GM23338 (cell line): ENCODE measurements around the gene SSR4.

Experiments
- CREB1 ChIP-seq: fragments of 250-450 bp; sonication (Bioruptor Pico); IDR thresholded peaks from 2 replicates; pipeline ENCODE4 v1.5.0; 2020; ENCODE audit warnings: low read depth, mild to moderate bottlenecking, moderate library complexity
- CTCF ChIP-seq, 2 experiments: fragments of 200-600 bp in 1 of 2; sonication (generic) in 1 of 2; conservative IDR thresholded peaks; 2 replicates each; pipeline versions ENCODE4 v1.5.1 to v1.6.1; 2016 to 2017; ENCODE audit warnings: antibody characterized with exemption in 2 of 2, low read depth in 2 of 2, mild to moderate bottlenecking in 2 of 2, moderate library complexity in 1 of 2
- EZH2 ChIP-seq: fragments of 200-600 bp; sonication (generic); IDR thresholded peaks from one replicate; pipeline ENCODE4 v1.8.0; 2017; ENCODE audit warnings: antibody characterized with exemption, mild to moderate bottlenecking, low read depth; ENCODE audit not compliant: unreplicated experiment
- EZH2phosphoT487 ChIP-seq: fragments of 200-600 bp; sonication (generic); IDR thresholded peaks from one replicate; pipeline ENCODE4 v1.8.1; 2018; ENCODE audit warnings: antibody characterized with exemption; ENCODE audit not compliant: unreplicated experiment
- POLR2AphosphoS5 ChIP-seq: IDR thresholded peaks from 2 replicates; pipeline ENCODE4 v1.6.1; 2016; ENCODE audit warnings: antibody characterized with exemption, low read depth
- ZNF331 ChIP-seq: fragments of 250-450 bp; sonication (Bioruptor Pico); IDR thresholded peaks from 2 replicates; pipeline ENCODE4 v1.5.0; 2020; ENCODE audit warnings: low read depth, mild to moderate bottlenecking, moderate library complexity
- TF ChIP-seq, protein P1 (sequence below): IDR thresholded peaks from 2 replicates; pipeline ENCODE4 v1.6.1; 2016; ENCODE audit warnings: antibody characterized with exemption
- TF ChIP-seq, protein P2 (sequence below): IDR thresholded peaks from one replicate; pipeline ENCODE4 v1.6.1; 2018; ENCODE audit warnings: antibody characterized with exemption; ENCODE audit not compliant: unreplicated experiment

GRCh38 chrX:153776611-153777045, 17.8 kb upstream of the SSR4 start:
- no peak for TF ChIP-seq EZH2
- no peak for TF ChIP-seq CREB1 (CRISPR knock-in tag)
- TF ChIP-seq CTCF (conservative IDR thresholded peaks at IDR 0.05; ENCODE audit: low read depth in 2 of 2) = no peak
- no peak for TF ChIP-seq EZH2phosphoT487
- no peak for TF ChIP-seq POLR2AphosphoS5
- TF ChIP-seq, protein P1, sequence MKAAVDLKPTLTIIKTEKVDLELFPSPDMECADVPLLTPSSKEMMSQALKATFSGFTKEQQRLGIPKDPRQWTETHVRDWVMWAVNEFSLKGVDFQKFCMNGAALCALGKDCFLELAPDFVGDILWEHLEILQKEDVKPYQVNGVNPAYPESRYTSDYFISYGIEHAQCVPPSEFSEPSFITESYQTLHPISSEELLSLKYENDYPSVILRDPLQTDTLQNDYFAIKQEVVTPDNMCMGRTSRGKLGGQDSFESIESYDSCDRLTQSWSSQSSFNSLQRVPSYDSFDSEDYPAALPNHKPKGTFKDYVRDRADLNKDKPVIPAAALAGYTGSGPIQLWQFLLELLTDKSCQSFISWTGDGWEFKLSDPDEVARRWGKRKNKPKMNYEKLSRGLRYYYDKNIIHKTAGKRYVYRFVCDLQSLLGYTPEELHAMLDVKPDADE = no peak
- TF ChIP-seq ZNF331 (CRISPR knock-in tag) = no peak
- TF ChIP-seq, protein P2, sequence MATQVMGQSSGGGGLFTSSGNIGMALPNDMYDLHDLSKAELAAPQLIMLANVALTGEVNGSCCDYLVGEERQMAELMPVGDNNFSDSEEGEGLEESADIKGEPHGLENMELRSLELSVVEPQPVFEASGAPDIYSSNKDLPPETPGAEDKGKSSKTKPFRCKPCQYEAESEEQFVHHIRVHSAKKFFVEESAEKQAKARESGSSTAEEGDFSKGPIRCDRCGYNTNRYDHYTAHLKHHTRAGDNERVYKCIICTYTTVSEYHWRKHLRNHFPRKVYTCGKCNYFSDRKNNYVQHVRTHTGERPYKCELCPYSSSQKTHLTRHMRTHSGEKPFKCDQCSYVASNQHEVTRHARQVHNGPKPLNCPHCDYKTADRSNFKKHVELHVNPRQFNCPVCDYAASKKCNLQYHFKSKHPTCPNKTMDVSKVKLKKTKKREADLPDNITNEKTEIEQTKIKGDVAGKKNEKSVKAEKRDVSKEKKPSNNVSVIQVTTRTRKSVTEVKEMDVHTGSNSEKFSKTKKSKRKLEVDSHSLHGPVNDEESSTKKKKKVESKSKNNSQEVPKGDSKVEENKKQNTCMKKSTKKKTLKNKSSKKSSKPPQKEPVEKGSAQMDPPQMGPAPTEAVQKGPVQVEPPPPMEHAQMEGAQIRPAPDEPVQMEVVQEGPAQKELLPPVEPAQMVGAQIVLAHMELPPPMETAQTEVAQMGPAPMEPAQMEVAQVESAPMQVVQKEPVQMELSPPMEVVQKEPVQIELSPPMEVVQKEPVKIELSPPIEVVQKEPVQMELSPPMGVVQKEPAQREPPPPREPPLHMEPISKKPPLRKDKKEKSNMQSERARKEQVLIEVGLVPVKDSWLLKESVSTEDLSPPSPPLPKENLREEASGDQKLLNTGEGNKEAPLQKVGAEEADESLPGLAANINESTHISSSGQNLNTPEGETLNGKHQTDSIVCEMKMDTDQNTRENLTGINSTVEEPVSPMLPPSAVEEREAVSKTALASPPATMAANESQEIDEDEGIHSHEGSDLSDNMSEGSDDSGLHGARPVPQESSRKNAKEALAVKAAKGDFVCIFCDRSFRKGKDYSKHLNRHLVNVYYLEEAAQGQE = no peak
